ENCODE results near the gene MAGIX. TPM values are rescaled to one million over a fixed set of nuclear protein-coding genes. Genes with fewer than 3 reads are reported as not detected.

MAGIX gene
- total and polyA plus RNA-seq, 2 donors (not counting 1 experiment from before 2014, with no cell fraction given): 0.40 to 1.7 TPM

- no peaks in the 10 kb centered on the region for H3K27me3 ChIP-seq (ENCODE audit: control insufficient read depth, insufficient read depth, low read length)
- H3K9ac ChIP-seq (ENCODE audit: insufficient read depth, low read length): no peak overlapping the region
- H3K79me2 ChIP-seq (ENCODE audit: control insufficient read depth, insufficient read depth, low read length): peaks cover 9% of the 10 kb centered on the region
- no peak overlapping the region for H2AFZ ChIP-seq (ENCODE audit: low read length)
- H3K9me3 ChIP-seq (ENCODE audit: control insufficient read depth, insufficient read depth, low read depth, low read length): no peaks in the 10 kb centered on the region
- DNase-seq (ENCODE audit: low read depth in 2 of 2): no peak
- H3K4me1 ChIP-seq (ENCODE audit: control insufficient read depth, extremely low read depth, insufficient read depth, low read length): peaks cover 2% of the 10 kb centered on the region
- H3K4me3 ChIP-seq (replicated peaks in 1 of 4; ENCODE audit: control extremely low read depth in 1 of 4, insufficient read depth in 1 of 4, low read depth in 3 of 4, low read length in 4 of 4): no peak overlapping the region
- H3K4me2 ChIP-seq (ENCODE audit: extremely low read depth, insufficient read depth, low read length): no peak overlapping the region
- no peaks in the 10 kb centered on the region for H4K20me1 ChIP-seq (ENCODE audit: control insufficient read depth, extremely low read depth, insufficient read depth, low read length)
- H3K27ac ChIP-seq (ENCODE audit: insufficient read depth, low read length): no peak overlapping the region
- TF ChIP-seq EZH2 (IDR thresholded peaks at IDR 0.05; ENCODE audit: low read length, missing control alignments): no peak
- TF ChIP-seq CTCF (conservative IDR thresholded peaks at IDR 0.05 in 1 of 2, IDR thresholded peaks at IDR 0.05 in 1 of 2; ENCODE audit: low read depth in 1 of 2, low read length in 2 of 2): no peak
- H3K36me3 ChIP-seq (ENCODE audit: control insufficient read depth, insufficient read depth, low read length): peaks cover 2% of the 10 kb centered on the region
Measured at GRCh38 chrX:49177873-49178480, 15.4 kb downstream of the MAGIX start.

DNA sequence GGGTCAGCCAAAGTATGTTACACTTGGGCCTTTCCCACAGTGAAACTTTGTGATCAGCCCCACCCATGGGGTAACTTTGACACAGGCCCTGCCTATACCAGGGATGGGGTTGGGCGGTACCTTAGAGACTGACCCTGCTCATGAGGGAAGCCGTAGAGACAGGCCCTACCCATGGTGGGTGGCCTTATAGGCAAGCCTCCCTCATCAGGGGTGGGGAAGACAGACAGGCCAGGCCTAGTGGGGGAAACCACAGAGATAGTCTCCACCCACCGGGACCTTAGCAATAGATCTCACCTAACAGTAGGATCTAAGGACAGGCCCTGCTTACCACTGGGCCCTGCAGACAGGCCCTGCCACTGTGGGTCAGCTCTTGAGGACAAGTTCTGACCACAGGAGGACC lies 16.0 kb downstream of the MAGIX start:
- Histone ChIP-seq H4K20me1 (ENCODE audit: control insufficient read depth, extremely low read depth, insufficient read depth, low read length) (no peaks in the 10 kb centered on the region), H3K9ac (ENCODE audit: insufficient read depth, low read length) (no peak overlapping the region), H3K27ac (ENCODE audit: insufficient read depth, low read length) (no peak overlapping the region), H3K27me3 (ENCODE audit: control insufficient read depth, insufficient read depth, low read length) (no peaks in the 10 kb centered on the region), H3K4me2 (ENCODE audit: extremely low read depth, insufficient read depth, low read length) (no peak overlapping the region), H3K4me1 (ENCODE audit: control insufficient read depth, extremely low read depth, insufficient read depth, low read length) (no peaks in the 10 kb centered on the region), H2AFZ (ENCODE audit: low read length) (no peak overlapping the region), H3K4me3 (replicated peaks in 1 of 4; ENCODE audit: control extremely low read depth in 1 of 4, insufficient read depth in 1 of 4, low read depth in 3 of 4, low read length in 4 of 4) (no peak overlapping the region), H3K9me3 (ENCODE audit: control insufficient read depth, insufficient read depth, low read depth, low read length) (no peaks in the 10 kb centered on the region), H3K36me3 (ENCODE audit: control insufficient read depth, insufficient read depth, low read length) (peaks cover 2% of the 10 kb centered on the region), H3K79me2 (ENCODE audit: control insufficient read depth, insufficient read depth, low read length) (peaks cover 4% of the 10 kb centered on the region)
- TF ChIP-seq EZH2 (IDR thresholded peaks at IDR 0.05; ENCODE audit: low read length, missing control alignments) (no peak), CTCF (conservative IDR thresholded peaks at IDR 0.05 in 1 of 2, IDR thresholded peaks at IDR 0.05 in 1 of 2; ENCODE audit: low read depth in 1 of 2, low read length in 2 of 2) (no peak)
- DNase-seq (ENCODE audit: low read depth in 2 of 2): no peak

GRCh38 chrX:49179358-49179757 lies 16.8 kb downstream of the MAGIX start:
- no peak overlapping the region for H3K4me3 ChIP-seq (replicated peaks in 1 of 4; ENCODE audit: control extremely low read depth in 1 of 4, insufficient read depth in 1 of 4, low read depth in 3 of 4, low read length in 4 of 4)

More at GRCh38 chrX:49179358-49179757, 16.8 kb downstream of the MAGIX start:
- DNase-seq (ENCODE audit: low read depth in 2 of 2): no peak
- no peaks in the 10 kb centered on the region for H3K27me3 ChIP-seq (ENCODE audit: control insufficient read depth, insufficient read depth, low read length)
- H3K9me3 ChIP-seq (ENCODE audit: control insufficient read depth, insufficient read depth, low read depth, low read length): no peaks in the 10 kb centered on the region
- peaks cover 2% of the 10 kb centered on the region for H3K4me1 ChIP-seq (ENCODE audit: control insufficient read depth, extremely low read depth, insufficient read depth, low read length)
- H3K36me3 ChIP-seq (ENCODE audit: control insufficient read depth, insufficient read depth, low read length): peaks cover 2% of the 10 kb centered on the region
- H4K20me1 ChIP-seq (ENCODE audit: control insufficient read depth, extremely low read depth, insufficient read depth, low read length): no peaks in the 10 kb centered on the region
- no peaks in the 10 kb centered on the region for H3K79me2 ChIP-seq (ENCODE audit: control insufficient read depth, insufficient read depth, low read length)
- TF ChIP-seq CTCF (conservative IDR thresholded peaks at IDR 0.05 in 1 of 2, IDR thresholded peaks at IDR 0.05 in 1 of 2; ENCODE audit: low read depth in 1 of 2, low read length in 2 of 2): no peak
- no peak for TF ChIP-seq EZH2 (IDR thresholded peaks at IDR 0.05; ENCODE audit: low read length, missing control alignments)
- H2AFZ ChIP-seq (ENCODE audit: low read length): no peak overlapping the region
- H3K27ac ChIP-seq (ENCODE audit: insufficient read depth, low read length): no peak overlapping the region
- H3K9ac ChIP-seq (ENCODE audit: insufficient read depth, low read length): no peak overlapping the region
- no peak overlapping the region for H3K4me2 ChIP-seq (ENCODE audit: extremely low read depth, insufficient read depth, low read length)
